Stimulated activated CD4-positive, alpha-beta T cell treated with anti-CD3 and anti-CD28 coated beads, TNF-alpha, amount 100 ng/mL, for 4 hours (primary cell): ENCODE measurements around the gene MTR.
"Not testable (repeated sequence)": the region's sequence is repeated elsewhere in the genome, so short reads cannot be mapped to it uniquely, and the experiment has no call there.

ENCODE experiments used
- DNase-seq, 3 experiments: peaks; one replicate each; pipeline ENCODE4 v3.0.0-alpha.2; 2020; ENCODE audit warnings: low read depth in 3 of 3

Gene MTR

DNA sequence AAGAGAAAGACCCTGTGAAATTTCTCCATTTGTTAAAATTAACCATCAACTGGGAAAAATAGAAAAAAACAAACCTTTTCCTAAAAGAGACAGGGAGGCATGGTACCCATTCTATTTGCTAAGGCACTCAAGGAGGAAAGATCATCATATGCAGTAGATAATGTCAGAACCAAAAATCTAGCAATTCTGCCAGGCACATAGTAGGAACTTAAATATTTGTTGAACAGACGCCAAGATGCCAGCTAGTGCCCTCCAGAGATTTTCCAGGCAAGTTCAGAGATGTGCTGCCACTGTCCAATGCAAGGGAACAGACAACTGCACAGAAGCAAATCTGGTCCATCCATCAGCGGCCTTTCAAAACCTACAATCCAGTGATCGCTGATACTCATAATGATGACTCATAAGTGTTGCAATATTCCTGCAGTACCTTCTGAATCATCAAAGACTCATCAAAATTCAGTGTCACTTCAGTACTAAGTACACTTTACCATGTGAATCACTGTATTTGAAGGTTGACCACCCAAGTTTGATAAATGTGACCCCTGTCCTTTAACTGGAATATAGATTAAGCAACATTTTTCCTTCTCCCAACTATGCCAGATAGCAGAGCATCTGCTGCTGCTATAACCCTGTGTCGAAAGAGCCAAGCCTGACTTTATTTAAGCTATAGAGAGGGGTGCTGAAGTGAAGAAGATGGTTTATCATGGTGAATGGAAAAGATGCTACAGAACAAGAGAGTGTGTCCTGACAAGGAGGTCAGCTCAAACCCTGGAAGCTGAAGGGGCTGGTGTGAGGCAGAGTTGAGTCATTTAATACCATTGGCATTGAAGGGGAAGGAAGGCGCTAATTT lies 110.0 kb downstream of the MTR start:
- DNase-seq: no peak

DNA sequence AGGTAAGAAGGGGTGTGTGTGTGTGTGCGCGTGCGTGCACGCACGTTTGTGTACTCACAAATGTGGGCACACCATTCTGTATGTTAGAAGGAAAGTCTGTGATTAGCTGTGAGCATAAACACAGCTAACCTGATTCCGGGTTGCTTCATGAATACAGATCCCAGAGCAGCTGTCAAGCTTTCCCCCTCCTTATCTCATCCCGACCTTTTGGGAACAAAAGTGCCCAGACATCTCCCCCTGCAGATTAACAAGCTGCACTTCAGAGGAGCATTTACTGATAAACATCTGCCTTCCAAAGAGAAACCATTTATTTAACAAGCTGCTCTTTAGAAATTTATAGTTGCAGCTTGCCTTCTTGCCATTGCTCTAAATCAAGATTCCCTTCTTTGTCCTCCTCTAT lies 112.1 kb downstream of the MTR start:
- DNase-seq: no peak

DNA sequence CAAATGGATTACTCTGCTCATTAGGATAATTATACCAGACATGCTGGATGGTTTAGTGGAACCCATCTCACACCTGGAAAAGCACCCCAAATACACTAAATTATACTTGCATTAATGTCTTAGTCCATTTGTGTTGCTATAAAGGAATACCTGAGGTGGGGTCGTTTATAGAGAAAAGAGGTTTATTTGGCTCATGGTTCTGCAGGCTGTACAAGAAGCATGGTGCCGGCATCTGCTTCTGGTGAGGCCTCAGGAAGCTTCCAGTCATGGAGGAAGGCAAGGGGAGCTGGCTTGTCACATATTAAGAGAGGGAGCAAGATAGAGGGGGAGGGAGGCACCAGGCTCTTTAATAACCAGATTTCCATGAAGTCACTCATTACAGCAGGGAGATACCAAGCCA lies 113.6 kb downstream of the MTR start:
- no peak for DNase-seq

DNA sequence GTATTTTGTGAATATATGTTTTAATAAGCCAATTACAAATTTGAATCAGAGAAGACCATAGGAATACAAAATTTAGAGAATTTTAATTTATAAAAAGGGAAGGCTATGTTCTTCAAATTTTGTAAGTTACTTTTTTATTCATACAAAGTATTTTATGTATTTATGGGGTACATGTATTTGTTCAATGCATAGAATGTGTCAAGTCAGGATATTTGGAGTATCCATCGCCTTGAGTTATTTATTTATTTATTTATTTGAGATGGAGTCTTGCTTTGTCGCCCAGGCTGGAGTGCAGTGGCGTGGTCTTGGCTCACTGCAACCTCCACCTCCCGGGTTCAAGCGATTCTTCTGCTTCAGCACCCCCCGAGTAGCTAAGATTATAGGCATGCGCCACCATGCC lies 116.0 kb downstream of the MTR start:
- not testable (repeated sequence) for DNase-seq

DNA sequence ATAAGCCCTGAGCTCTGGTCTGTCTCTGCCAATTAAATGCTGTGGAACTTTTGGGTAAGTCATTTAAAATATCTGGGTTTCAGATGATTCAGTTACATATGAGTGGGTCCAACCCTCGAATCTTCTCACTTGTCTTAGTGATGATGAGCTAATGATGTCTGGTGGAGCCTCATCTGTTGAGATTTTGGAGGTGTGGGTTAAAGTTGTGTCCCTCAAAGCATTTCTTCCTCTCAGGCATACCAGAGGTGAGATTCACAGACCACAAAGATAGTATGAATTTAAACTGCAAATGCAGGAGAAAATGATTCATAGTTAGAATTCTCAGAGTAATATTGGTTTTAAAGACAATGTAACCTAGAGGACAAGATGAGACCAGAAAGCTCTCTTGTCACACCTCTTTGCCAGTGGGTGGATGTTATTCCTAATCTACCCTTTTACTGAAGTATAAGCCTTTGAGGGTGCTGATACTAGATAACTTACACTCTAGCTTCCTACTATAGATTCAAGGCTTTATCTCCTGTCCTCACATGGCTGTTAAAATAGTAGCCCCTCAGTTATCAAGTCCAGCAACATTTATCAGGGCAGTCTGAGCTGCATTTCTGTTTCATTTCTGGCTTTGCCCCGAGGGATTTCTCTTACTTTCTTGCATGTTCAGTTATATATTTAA lies 118.4 kb downstream of the MTR start:
- no peak for DNase-seq

DNA sequence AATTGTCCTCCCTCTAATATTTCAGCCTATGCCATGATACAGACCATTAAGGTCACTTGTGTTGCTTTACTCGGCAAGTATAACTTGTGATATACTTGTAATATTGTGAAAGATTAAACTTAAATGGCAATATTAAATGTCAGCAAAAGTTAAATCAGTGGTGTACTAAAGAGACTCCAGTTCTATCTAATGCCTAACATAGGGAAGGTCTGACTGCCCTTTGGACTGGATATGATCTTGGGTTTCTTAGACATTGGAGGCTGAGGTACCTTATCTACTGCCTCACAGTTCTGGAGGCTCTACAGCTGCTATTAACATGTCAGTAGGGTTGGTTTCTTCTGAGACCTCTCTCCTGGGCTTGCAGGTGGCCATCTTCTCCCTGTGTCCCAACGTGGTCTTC lies 119.3 kb downstream of the MTR start:
- DNase-seq: no peak

DNA sequence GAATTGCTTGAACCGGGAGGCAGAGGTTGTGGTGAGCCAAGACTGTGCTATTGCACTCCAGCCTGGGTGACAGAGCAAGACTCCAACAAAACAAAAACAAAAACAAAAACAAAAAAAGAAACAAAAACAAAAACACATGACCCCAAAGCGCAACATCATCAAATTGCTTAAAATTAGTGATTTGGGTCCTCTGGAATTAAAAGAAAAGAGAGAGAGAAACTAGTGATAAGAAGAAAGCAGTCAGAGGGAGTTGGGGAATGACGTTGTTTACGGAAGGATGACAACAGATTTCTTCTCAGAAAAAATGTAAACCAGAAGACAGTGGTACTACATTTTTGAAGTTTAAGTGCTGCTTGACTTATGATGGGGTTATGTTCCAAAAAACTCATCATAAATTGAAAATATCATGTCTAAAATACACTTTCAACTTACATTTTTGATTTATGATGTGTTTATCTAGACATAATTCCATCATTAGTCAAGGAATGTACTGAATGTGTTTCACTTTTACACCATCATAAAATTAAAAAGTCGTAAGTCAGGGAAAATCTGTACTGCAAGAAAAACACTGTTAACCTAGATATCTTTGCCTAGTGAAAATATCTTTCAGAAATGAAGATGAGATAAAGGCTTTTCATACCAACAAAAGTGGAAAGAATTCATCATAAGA lies 121.2 kb downstream of the MTR start:
- no peak for DNase-seq

DNA sequence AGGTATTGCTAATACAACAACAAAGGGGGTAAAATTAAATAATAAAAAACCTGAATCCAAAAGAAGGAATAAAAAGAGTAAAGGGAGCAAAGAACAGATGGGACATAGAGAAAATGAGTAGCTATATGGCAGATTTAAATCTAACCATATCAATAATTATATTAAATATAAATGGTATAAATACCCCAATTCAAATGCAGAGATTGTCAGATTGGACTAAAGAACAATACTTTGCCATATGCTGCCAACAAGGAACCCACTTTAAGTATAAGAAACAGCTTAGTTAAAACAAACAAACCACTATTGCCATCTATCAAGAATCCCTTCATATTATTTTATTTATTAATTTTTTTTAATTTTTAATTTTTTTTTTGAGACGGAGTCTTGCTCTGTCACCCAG lies 122.4 kb downstream of the MTR start:
- DNase-seq: no peak

DNA sequence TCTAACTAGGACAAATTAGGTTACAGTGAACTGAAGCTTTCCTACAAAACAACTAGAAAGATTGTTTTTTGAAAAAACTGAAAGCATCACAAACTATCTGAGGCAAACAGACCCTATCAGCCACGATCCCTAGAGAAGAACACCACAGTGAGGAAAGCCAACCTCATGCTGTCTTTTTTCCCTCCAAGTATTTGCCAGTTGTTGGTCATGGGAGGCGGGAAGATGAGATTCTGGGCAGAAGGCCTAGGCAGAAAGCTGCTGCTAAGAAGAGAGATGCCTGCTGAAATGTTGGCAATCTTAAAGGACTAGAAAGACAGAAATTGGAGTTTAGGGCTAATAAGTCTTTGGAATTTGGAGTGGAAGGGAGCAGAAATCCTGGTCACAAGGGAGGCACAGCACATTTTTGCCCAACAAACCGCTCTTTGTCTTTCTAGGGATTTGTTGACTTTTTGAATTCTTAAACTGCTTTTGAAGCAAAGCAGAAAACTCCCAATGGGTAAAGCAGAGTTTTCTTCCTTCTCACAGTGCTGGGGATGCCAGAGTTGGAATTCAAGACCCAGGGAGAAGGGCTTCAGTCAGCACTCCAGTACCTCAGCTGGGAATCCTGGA lies 125.3 kb downstream of the MTR start:
- DNase-seq: no peak

DNA sequence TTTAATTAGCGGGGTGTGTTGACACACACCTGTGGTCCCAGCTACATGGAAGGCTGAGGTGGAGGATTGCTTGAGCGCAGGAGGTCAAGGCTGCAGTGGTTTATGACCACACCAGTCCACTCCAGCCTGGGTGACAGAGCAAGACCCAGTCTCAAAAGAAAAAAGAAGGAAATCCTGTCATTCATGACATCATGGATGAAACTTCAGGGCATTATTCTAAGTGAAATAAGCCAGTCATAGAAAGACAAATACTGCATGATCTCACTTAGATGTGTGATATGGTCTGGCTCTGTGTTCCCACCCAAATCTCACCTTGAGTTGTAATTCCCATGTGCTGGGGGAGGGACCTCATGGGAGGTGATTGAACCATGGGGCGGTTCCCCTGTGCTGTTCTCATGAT lies 126.5 kb downstream of the MTR start:
- no peak for DNase-seq

DNA sequence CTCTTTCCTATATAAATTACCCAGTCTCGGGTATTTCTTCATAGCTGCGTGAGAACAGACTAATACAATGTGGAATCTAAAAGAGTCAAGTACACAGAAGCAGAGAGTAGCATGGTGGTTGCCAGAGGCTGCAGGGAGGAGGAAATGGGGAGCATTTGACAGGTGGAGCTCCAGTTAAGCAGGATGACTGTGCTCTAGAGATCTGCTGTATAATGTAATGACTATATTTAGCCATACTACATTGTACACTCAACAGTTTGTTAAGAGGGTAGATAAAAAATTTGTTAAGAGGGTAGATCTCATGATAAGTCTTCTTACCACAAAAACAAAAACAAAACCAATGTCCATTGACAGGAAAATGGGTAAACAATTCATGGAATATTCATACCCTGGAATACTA lies 127.1 kb downstream of the MTR start:
- no peak for DNase-seq

DNA sequence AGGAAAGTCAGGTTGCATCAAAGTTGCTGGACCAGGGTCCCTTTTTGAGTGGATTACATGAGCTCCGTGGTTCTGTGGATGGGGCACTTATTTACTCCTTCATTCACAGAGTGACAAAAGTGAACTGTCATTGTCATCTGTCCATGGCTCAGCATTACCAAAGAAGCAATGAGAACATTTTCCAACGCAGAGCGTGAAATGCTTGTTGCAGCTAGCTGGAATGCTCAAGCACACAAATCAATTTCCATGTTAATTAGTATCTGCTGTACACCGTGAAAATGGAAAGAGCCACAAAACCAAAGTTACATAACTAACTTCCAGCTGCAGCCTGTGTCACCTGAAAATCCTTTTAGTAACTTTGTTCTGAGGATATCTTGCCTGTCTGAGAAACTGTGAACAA lies 130.3 kb downstream of the MTR start:
- DNase-seq: no peak

DNA sequence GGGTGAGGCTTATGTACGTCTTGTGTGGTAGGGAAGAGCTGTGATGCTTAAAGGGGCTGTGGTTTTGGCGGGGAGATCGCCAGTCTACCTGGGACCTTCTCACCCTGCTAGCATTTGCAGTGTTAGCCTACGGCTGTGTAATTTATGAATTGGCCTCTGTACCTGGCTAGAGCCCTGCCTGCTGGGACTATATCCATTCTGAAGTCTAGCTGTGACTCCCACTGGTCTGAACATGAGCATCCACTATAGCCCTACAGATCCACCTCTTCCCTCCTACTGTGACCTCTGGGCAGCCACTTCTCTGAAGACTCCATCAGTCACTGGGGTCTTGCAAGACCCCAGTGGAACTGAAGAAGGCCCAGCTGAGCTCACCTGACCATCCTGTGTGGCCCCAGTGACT lies 135.4 kb downstream of the MTR start:
- no peak for DNase-seq

DNA sequence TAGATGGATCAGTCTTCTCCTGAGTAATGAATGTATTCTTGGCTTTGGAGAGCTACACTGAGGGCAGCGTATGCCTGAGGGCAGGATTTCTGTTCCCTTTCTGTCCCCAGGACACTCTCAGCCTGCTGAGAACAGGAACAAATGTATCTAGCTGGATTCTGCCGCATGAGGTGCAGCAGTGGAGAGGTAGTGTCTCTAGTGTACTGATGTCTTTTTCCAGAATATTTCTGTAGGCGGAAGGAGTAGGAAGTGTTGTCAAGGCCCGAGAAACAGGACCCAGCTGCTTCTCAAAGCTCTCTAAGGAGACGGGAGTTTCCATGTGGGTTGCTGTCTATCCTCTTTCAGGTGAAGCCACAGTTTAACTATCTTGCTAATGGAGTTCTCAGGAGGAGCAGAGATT lies 143.7 kb downstream of the MTR start:
- DNase-seq: no peak

DNA sequence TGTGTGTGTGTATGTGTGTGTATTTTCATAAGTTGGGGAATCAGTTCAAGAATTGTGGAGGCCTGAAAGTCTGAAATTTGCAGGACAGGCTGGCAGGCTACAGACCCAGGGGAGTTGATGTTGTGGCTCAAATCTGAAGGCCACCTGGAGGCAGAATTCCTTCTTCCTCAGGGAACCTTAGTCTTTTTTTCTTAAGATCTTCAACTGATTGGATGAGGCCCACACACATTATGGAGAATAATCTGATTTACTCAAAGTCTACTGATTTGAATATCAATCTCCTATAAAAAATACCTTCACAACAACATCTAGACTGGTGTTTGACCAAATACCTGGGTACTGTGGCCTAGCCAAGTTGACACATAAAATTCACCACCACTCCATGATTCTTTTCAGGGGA lies 147.3 kb downstream of the MTR start:
- no peak for DNase-seq

DNA sequence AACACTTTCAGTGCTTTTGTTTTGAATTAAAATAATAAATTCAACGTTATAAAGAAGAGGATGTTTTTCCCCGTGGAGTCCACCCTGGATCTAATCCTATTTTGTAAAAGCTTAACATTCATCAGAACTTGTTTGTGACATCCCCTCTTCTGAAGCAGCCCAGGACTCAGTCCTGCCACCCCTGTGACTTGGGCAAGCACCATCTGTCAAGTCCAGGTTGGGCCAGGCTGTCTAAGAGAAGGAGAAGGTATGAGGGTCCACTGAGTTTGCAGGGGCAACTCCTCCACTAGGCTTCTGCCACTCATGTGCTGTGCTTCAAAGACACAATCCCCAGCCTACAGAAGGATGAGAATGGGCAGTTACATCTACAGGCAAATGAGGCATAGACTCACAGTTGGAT lies 149.5 kb downstream of the MTR start:
- no peak for DNase-seq

DNA sequence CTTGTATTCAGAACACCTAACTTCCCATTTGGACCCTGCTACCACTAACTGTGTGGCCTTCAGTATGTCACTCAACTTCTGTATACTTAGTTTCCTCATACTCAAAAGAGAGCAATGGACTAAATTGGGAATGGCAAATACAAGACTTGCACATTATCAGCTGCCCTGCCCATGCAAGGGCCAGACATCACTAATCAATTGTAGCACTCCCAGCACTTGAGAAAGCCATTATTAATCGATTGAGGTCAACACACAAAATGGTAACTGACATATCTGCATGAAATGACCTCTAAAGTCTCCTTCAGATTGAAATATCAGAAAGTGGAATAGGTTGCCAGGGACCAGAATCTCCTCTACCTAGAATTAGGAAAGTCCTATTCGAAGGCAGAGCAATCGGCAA lies 149.9 kb downstream of the MTR start:
- no peak for DNase-seq

DNA sequence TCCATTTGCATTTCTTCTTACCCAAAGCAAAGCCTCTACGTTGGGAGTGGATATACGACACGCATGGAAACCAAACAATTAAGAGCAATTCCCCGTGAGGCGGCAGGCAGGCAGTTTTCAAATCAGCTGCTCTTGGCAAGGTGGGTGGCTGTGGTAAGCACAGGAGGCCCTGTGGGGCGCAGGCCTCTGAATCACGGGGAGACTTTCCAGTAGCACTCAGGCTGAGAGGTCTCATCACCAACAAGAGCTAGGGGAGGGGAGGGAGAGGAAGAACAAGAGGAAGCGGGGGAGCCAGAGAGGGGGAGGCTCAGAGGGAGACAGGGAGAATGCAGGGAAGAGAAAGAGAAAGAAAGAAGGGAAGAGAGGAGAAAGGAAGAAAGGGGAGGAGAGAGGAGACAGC lies 152.7 kb downstream of the MTR start:
- DNase-seq: no peak

DNA sequence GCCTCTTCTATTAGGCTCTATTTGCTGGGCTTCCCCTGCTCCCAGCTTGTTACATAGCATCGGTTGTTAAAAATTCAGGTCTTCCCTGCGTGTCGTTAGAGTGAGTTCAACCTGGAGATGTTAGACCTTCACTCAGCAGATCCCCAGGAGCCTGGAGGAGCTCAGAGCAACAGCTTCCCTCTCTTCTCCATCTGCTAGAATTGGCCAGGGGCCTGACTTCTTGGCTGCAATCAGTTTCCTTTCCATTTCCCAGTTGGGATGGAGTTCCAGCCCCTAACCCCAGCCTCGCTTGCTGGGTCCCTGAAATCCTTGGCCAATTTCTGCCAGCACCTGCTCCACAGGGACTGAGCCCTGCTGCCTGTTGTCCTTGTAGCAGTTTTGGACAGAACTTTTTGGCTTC lies 153.3 kb downstream of the MTR start:
- DNase-seq: no peak

DNA sequence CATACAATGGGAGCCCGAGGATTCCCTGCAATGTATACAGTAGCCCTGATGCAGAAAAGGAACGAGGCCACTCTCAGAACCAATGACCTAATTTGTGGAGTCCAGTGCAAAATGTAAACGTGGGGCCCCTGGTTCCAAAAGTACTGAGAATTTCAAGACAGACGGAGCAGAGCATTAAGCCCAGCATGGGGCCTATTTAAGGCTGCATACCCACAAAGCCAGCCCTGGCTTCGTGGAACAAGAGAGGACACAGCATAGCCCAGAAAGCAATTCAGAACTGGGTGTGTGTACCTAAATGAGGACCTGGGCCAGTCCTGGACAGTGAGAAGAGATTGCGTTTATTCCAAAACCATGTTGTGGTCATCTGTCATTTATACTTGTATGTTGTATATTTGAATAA lies 153.9 kb downstream of the MTR start:
- no peak for DNase-seq

DNA sequence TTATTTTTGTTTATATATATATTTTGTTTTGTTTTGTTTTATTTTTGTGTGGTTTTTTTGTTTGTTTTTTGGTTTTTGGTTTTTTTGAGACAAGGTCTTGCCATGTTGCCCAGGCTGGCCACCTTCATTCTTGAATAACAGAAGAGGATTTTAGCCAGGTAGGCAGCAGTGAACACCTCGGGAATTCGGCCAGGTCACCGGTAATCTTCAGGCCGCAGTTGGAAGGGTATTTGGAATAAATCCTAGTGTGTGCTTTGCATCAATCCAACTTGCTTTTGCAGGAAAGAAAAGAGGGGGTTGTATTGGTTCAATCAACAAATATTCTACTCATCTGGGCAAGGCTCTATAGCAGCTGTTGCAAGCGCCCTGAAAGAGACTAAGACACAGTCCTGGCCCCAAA lies 155.3 kb downstream of the MTR start:
- DNase-seq: no peak

DNA sequence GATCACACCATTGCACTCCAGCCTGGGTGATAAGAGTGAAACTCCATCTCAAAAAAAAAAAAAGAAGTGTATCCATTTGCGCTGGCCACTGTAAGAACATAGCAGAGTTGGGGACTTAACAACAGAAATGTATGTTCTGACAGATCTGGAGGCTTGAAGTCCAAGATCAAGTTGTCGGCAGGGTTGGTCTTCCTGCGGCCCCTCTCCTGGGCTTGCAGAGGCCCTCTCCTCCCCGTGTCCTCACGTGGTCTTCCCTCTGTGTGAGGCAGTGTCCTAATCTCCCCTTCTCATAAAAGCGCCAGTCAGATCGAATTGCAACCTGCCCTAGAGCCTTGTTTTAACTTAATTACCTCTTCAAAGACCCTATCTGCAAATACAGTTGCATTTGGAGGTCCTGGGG lies 156.6 kb downstream of the MTR start:
- DNase-seq: no peak
